ENCODE data around the gene NRF1.

DNA sequence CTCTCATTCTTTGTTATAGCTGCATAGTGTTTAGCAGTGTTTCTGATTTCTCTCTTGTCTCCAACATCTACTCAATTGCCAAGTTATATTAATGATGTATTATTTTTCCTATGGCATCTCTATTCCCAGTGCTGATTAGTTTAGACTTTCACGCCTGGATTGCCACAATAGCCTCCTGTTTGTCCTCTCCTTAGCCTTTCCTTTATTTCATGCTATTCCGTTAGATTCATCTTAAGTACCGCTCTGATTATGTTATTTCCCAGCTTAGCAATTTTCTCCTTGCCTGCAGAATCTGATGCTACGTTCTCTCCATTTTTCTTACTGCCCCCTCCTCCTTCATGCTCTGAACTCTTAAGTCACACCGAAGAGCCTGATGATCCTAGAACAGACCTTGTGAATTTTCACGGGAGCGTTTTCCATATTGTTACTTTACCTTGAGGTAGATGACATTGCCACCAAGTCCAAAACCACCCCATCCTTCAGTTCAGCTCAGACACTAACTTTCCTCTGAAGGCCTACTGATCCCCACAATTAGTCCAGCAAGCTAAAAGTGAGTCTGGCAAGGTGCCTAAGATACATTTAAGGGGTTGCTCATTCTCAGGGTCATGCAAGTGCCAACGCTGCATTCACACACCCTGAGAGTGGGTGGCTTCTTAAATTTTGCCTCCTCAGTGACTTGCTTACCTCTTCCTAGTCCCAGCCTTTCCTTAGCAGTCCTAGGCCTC, 6.6 kb upstream of the NRF1 start:
- TF ChIP-seq, protein P1, sequence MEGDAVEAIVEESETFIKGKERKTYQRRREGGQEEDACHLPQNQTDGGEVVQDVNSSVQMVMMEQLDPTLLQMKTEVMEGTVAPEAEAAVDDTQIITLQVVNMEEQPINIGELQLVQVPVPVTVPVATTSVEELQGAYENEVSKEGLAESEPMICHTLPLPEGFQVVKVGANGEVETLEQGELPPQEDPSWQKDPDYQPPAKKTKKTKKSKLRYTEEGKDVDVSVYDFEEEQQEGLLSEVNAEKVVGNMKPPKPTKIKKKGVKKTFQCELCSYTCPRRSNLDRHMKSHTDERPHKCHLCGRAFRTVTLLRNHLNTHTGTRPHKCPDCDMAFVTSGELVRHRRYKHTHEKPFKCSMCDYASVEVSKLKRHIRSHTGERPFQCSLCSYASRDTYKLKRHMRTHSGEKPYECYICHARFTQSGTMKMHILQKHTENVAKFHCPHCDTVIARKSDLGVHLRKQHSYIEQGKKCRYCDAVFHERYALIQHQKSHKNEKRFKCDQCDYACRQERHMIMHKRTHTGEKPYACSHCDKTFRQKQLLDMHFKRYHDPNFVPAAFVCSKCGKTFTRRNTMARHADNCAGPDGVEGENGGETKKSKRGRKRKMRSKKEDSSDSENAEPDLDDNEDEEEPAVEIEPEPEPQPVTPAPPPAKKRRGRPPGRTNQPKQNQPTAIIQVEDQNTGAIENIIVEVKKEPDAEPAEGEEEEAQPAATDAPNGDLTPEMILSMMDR (IDR thresholded peaks at IDR 0.05): no peak
- TF ChIP-seq POLR2A (IDR thresholded peaks at IDR 0.05): no peak

All from vagina (tissue), 2 donors.